GM18951 (cell line): ENCODE results near the gene AGBL5.

Experiments
- POLR2A ChIP-seq: IDR thresholded peaks from 4 replicates; pipeline ENCODE4 v1.6.1; 2011; ENCODE audit warnings: mild to moderate bottlenecking; ENCODE audit not compliant: insufficient read length, insufficient read depth; ENCODE audit errors: extremely low read depth
- in situ Hi-C: fragments of 300-500 bp; cut with MboI; formaldehyde crosslinking; loops from one replicate; pipeline ENCODE4 v1.12.0; 2022; ENCODE audit warnings: low sequenced_read_pairs, mixed read lengths, inconsistent platforms; ENCODE audit not compliant: unreplicated experiment

Gene AGBL5

DNA sequence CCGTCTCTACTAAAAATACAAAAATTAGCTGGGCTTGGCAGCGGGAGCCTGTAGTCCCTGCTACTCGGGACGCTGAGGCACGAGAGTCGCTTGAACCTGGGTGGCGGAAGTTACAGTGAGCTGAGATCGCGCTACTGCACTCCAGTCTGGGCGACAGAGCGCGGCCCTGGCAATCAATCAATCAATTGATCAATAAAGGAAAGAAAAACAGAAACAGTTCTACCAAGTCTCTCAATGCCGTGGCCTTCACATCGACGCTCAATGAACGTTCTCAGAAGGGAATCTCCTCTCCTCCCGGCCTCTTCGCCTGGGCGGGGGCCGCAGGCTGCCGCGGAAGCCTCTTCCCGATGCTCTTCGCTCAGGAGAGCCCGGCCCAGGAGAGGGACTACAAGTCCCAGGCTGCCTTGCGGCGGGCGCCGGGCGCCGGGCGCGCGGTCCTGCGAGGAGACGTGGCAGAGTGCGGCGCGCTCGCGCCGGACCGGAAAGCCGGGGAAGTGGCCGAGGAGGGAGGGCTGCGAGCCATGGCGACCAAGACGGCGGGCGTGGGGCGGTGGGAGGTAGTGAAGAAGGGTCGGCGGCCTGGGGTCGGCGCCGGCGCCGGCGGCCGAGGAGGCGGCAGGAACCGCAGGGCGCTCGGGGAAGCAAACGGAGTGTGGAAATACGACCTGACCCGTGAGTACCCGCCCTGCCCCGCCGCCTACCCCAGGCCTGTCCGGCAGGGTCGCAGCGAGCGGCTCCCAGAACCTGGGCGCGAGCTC lies 18.8 kb upstream of the AGBL5 start, which contains the start of gene TMEM214:
Gene TMEM214, plus strand, starts transcription at position 471 of the 758 bp plus-strand sequence. Its CDS starts 51 bp downstream, at position 522.
- peak; percentile 90 for TF ChIP-seq POLR2A
- in situ Hi-C loops: no loop called here

DNA sequence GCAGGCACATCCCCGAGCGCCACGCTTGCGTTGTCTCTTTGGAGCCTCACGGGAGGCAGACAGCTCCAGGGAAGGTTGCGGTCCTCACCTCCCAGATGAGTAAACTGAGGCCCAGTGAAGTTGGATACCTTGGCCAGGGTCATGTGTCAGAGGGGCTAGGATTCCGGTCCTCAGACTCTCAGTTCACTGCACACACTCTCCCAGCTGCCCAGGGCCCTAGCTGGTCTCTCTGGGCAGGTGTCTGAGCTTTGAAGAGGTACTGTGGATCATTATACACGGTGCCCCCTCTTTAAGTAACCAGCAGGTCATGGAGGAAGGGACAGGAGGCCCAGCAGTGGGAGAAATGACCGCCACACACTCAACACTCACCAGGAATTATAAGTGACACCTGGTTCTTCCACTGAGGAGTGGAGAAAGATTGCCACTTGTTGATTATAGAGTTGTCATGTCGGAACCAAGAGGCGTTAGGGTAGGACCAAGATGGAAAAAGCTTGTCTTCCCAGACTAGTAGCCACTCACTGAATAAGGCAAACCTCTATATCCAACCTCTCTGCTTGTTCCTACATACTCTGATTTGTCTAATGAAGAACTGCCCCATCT lies 18.1 kb upstream of the AGBL5 start:
- TF ChIP-seq POLR2A: no peak
- in situ Hi-C loops: no loop called here

DNA sequence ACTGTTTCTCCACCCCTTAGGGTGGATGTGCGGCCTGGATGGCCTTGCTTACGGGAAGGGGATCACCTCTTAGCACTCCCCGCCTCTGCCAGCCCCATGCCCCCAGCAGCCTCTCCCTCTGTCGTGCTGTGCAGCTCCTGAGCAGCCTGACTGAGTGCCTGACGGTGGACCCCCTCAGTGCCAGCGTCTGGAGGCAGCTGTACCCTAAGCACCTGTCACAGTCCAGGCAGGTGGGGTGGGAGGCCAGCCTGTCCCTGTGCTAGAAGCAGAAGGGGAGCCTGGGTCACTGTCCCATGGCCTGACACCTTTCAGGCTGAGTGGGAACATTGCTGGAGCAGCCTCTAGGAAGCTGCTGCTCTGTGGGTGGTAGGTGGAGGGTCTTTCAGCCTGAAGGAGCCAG lies 13.5 kb upstream of the AGBL5 start:
- no peak for TF ChIP-seq POLR2A
- in situ Hi-C loops: no loop called here

DNA sequence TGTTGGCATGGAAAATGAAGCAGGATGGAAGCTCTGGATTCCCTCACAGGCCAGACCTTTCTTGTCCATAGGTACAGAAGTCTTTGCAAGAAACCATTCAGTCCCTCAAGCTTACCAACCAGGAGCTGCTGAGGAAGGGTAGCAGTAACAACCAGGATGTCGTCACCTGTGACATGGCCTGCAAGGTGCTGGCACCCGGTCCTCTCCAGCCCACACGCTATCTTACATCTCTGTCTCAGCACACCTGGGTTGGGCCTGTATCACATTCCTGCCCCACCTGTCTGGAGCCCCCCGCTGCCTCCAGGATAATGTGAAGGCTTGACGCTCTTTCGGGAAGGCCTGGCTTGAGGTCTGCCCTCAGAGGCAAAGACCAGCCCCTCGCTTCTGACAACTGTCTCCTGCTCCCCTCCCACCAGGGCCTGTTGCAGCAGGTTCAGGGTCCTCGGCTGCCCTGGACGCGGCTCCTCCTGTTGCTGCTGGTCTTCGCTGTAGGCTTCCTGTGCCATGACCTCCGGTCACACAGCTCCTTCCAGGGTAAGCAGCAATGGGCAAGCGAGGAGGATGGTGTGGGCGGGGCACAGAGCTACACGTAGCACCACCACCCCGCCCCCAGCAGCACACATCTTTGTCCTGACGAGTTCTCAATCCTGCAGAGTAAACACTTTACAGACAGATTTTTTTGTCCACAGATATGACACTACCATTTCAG lies 12.7 kb upstream of the AGBL5 start:
- no peak for TF ChIP-seq POLR2A
- in situ Hi-C loops: no loop called here

DNA sequence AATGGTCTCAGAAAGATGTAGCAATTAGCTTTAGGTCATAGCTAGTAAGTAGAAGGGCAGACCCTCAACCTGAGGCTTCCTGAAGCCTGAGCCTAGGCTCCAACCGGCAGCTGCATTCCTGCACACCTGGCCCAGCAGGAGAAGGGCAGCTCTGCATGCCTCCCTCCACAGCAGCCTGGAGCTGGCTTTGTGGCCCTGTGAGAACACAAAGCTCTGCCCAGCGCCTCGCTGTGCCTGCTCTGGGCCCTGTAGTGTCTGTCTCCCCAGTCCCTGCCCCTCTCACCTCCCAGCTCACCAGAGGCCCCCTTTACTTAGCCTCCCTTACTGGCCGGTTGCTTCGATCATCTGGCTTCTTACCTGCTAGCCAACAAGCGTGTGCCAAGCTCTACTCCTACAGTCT lies 12.0 kb upstream of the AGBL5 start:
- TF ChIP-seq POLR2A: no peak
- in situ Hi-C loops: no loop called here

DNA sequence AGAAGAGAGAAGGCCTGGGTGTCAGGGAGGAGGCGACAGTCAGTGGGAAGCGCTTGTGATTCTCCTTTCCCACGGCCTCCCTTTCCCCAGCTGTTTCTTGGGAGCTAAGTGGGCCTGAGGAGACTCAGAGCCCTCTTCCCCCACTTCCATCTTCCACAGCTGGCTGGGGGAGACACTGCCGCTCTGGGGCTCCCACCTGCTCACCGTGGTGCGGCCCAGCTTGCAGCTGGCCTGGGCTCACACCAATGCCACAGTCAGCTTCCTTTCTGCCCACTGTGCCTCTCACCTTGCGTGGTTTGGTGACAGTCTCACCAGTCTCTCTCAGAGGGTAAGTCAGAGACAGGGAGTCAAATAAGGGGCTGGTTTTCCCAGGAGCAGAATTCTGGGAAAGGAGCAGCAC lies 11.6 kb upstream of the AGBL5 start:
- in situ Hi-C loops: no loop called here
- TF ChIP-seq POLR2A: no peak

DNA sequence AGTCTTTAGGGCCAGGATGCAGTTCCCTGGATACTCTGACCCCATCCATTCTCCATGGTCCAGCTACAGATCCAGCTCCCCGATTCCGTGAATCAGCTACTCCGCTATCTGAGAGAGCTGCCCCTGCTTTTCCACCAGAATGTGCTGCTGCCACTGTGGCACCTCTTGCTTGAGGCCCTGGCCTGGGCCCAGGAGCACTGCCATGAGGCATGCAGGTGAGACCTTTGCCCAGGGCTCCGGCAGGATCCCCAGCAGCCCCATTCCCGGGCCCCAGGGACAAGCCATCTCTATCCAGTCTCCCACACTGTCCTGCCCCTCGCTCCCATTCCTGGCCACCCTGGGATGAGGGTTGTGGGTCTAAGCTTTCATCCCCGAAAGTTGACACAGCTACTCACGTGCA lies 11.2 kb upstream of the AGBL5 start:
- in situ Hi-C loops: no loop called here
- no peak for TF ChIP-seq POLR2A

DNA sequence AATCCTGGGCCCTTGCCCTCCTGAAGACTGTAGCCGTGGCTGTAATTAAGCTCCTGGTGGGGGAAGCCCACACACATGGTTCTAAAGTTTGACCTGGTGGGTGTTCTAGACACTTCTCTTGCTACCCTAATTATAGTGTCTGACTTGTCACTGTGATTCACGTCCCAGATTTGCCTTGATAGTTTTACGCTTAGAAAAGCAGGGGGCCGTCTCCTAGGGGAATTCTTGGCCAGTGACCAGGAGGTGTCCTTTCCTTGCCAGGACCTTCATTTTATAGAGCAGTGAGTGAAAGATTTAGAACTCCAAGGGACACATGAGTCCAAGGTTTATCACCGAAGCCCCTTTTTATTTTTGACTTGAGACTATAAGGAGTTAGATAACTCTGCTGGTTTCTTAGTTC lies 9.7 kb upstream of the AGBL5 start:
- in situ Hi-C loops: no loop called here
- TF ChIP-seq POLR2A: no peak

DNA sequence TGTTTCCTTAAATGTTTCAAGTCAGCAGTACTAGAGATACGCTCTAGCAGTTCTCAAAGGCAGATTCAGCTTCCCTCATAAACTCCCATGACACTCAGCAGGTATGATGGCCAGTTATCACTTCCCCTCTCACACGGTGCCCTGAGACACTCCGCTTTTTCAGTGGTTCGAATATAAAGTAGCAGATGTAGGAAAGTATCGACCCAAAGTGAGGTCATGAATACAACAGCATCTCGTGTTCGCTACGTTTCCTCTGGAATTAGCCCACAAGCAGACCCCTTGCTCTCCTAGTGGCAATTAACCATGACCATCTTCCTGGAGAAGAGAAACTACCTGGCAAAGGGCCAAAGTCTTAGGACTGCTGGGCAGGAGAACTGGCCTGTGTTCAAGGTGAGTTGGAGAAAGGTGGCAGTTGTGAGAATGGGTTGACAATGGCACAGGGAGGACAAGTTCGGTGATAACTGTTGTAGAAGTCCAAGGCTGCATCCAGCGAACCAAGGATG lies 9.3 kb upstream of the AGBL5 start:
- in situ Hi-C loops: no loop called here

DNA sequence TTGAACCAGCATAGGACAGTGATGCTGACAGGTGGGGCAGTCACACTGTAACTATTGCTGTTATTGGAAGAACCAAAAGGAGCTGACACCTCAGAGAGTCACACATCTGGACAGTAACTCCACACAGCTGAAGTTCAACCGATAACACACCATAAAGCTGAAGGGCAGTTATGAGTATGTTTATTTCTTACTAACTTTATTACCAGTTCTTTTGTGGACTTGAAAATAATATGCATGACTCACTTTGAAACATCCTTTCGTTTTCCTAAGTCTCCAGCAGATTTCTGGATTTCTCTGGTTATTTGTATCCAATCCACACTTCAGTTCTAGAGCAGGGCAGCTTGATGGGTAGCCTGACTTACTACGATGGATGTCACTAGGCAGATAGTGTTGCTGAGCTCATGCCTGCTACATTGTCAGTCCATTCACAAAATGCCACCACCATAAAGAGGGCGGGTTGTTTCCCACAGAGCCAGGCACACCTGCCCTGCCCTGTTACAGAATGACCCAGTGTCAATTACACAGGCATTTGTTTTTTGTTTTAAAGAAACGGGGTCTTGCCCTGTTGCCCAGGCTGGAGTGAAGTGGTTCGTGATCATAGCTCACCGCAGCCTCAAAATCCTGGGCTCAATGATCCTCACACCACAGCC lies 8.4 kb upstream of the AGBL5 start:
- in situ Hi-C loops: no loop called here
- no peak for TF ChIP-seq POLR2A

More for the DNA sequence above, 9.3 kb upstream of the AGBL5 start:
- no peak for TF ChIP-seq POLR2A

DNA sequence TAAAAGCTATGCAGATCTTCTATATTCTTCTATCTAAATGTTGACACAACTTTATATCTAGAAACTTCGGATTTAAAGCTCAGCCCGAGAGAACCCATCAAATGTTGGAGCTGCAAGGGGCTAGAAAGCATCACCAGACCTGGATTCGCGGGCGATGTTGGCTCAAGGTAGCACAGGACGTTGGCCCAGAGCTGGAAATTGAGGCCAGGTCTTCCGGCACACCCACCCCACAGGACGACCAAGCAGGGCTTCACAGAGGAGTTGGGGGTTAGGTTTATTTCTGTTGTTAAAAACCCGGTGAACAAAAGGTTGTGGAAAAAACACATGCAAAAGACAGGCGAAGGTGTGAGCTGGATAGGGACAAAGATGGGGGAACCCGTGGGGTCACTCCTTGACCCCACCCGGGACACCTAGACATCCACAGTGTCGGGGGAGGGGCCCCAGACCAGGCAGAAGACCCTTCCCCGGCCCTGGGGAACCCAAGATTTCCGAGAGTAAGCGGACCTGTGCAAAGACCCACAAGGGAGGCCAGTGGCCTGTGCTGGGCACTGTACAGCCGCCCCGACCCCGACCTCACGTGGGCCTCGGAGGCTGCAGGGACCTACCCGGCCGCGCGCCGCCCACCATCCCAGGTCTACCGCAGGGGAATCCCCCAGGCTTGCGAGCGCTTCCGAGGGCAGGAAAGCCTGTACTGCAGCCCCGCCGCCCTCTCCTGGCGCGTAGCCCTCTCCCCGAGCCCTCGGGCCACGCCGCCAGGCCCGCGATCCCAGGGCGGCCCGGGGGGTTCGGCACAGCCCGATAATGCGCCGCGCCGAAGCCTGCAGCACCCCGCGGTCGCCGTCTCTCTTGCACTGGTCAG lies 1.8 kb upstream of the AGBL5 start:
- no peak for TF ChIP-seq POLR2A
- in situ Hi-C loops: no loop called here

DNA sequence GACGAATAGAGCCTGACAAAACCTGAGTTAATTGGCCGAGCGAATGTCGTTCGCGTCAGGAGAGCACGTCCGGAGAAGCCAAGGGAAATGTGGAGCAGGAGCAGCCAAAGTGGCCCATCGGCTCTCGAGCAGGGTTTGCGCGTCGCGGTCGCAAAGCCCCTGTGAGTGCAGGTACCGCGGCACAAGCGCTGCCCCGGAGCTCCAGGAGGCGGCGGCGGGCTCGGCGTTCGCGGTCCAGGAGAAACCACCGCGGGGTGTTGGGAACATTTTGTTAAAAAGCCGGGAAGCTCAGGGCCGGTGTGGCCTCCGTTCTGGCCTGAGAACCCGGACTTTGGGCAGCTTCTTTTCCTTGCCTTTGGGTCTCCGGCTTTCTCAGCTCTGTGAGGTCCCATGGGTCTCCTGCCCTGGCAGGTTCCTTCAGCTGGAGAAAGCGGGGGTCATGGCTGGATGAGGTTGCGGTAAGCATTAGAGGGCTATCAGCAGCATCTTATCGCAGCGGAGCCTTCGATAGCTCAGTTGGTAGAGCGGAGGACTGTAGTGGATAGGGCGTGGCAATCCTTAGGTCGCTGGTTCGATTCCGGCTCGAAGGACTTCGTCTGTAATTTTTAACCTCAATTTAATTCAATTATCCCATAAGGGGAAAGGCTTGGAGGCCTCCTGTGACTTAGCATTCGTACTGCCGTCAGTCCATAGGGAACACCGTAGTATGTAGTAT lies 1.0 kb upstream of the AGBL5 start:
- in situ Hi-C loops: no loop called here
- TF ChIP-seq POLR2A: peak; percentile 70
